SK-N-SH treated with all-trans-retinoic acid at 6 μM for 48 hours (cell line): Measurements from ENCODE around the gene BCKDHB.

Source experiments
- BACH2 ChIP-seq: fragments of 250-450 bp; sonication (Bioruptor Pico); IDR thresholded peaks from 2 replicates; pipeline ENCODE4 v1.9.0; 2021; ENCODE audit warnings: mild to moderate bottlenecking, borderline replicate concordance
- CREB5 ChIP-seq: fragments of 250-450 bp; sonication (Bioruptor Pico); IDR thresholded peaks from 2 replicates; pipeline ENCODE4 v1.5.1; 2020; ENCODE audit warnings: low read depth, mild to moderate bottlenecking, moderate library complexity
- GLIS3 ChIP-seq: fragments of 250-450 bp; sonication (Bioruptor Pico); IDR thresholded peaks from 2 replicates; pipeline ENCODE4 v1.5.0; 2020; ENCODE audit warnings: mild to moderate bottlenecking, moderate library complexity
- PATZ1 ChIP-seq: fragments of 250-450 bp; sonication (Bioruptor Pico); IDR thresholded peaks from 2 replicates; pipeline ENCODE4 v1.8.0; 2020; ENCODE audit warnings: mild to moderate bottlenecking, moderate library complexity, borderline replicate concordance
- POU6F1 ChIP-seq: fragments of 250-450 bp; sonication (Bioruptor Pico); IDR thresholded peaks from 2 replicates; pipeline ENCODE4 v1.8.0; 2021; ENCODE audit warnings: low read depth, mild to moderate bottlenecking, moderate library complexity, borderline replicate concordance
- RARB ChIP-seq: fragments of 250-450 bp; sonication (Bioruptor Pico); IDR thresholded peaks from 2 replicates; pipeline ENCODE4 v1.8.0; 2021; ENCODE audit warnings: mild to moderate bottlenecking, moderate library complexity
- TCF4 ChIP-seq: fragments of 250-450 bp; sonication (Bioruptor Pico); IDR thresholded peaks from 2 replicates; pipeline ENCODE4 v1.8.0; 2021; ENCODE audit warnings: mild to moderate bottlenecking, moderate library complexity, borderline replicate concordance
- TOX ChIP-seq: fragments of 250-450 bp; sonication (Bioruptor Pico); IDR thresholded peaks from 2 replicates; pipeline ENCODE4 v1.8.0; 2021; ENCODE audit warnings: mild to moderate bottlenecking, moderate library complexity, borderline replicate concordance
- ZFP3 ChIP-seq: fragments of 250-450 bp; sonication (Bioruptor Pico); IDR thresholded peaks from 2 replicates; pipeline ENCODE4 v1.5.0; 2020; ENCODE audit warnings: mild to moderate bottlenecking, moderate library complexity
- ZFP30 ChIP-seq: fragments of 450-650 bp; formaldehyde crosslinking; IDR thresholded peaks from 2 replicates; pipeline ENCODE4 v1.5.0; 2022; ENCODE audit warnings: mild to moderate bottlenecking, moderate library complexity
- TF ChIP-seq, protein P1 (sequence below): fragments of 250-450 bp; sonication (Bioruptor Pico); IDR thresholded peaks from 2 replicates; pipeline ENCODE4 v1.5.0; 2020; ENCODE audit warnings: mild to moderate bottlenecking, moderate library complexity

DNA sequence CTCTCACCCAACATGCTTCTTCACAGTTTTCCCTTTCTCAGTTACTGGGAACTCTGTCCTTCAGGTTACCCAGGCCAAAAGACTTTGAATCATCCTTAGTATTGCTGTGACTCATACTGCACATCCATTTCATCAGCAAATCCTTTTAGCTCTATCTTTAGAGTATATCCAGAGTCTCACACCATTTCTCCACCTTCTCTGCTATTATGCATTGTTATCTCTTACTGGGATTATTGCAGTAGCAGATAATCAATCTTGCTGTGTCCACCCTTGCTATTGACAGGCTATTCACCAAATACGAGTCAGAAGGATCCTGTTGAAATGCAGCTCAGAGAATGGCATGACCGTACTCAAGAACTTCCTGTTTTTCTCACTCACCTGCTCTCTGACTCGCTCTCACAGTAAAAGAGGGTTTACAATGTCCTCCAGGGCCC is 57.3 kb downstream of the BCKDHB start:
- TF ChIP-seq ZFP3 (CRISPR knock-in tag) (no peak), TCF4 (no peak), PATZ1 (no peak), POU6F1 (no peak), TOX (CRISPR knock-in tag) (no peak), RARB (CRISPR knock-in tag) (no peak), ZFP30 (CRISPR knock-in tag) (no peak), CREB5 (CRISPR knock-in tag) (no peak), GLIS3 (CRISPR knock-in tag) (no peak), BACH2 (CRISPR knock-in tag) (no peak)
- TF ChIP-seq, protein P1, sequence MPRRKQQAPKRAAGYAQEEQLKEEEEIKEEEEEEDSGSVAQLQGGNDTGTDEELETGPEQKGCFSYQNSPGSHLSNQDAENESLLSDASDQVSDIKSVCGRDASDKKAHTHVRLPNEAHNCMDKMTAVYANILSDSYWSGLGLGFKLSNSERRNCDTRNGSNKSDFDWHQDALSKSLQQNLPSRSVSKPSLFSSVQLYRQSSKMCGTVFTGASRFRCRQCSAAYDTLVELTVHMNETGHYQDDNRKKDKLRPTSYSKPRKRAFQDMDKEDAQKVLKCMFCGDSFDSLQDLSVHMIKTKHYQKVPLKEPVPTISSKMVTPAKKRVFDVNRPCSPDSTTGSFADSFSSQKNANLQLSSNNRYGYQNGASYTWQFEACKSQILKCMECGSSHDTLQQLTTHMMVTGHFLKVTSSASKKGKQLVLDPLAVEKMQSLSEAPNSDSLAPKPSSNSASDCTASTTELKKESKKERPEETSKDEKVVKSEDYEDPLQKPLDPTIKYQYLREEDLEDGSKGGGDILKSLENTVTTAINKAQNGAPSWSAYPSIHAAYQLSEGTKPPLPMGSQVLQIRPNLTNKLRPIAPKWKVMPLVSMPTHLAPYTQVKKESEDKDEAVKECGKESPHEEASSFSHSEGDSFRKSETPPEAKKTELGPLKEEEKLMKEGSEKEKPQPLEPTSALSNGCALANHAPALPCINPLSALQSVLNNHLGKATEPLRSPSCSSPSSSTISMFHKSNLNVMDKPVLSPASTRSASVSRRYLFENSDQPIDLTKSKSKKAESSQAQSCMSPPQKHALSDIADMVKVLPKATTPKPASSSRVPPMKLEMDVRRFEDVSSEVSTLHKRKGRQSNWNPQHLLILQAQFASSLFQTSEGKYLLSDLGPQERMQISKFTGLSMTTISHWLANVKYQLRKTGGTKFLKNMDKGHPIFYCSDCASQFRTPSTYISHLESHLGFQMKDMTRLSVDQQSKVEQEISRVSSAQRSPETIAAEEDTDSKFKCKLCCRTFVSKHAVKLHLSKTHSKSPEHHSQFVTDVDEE (CRISPR knock-in tag) = no peak
